Measurements from ENCODE around the gene TCERG1L. TPM values are rescaled to one million over a fixed set of nuclear protein-coding genes. Genes with fewer than 3 reads are reported as not detected.

The TCERG1L gene
- total RNA-seq, 2 donors from 2014 or later: 4.0 to 4.2 TPM

GRCh38 chr10:131261890-131262475, 49.5 kb downstream of the TCERG1L start:
- Histone ChIP-seq H3K27ac (no peak overlapping the region), H3K4me3 (no peak overlapping the region), H3K4me1 (no peaks in the 10 kb centered on the region), H3K9me3 (no peaks in the 10 kb centered on the region), H3K36me3 (replicated peaks in 1 of 2; ENCODE audit: insufficient read depth in 1 of 2, low read depth in 2 of 2) (no peaks in the 10 kb centered on the region), H3K27me3 (no peaks in the 10 kb centered on the region)
- intact Hi-C loops (cut with DNase I): no loop called here
- ATAC-seq: no peak
- TF ChIP-seq POLR2A (IDR thresholded peaks at IDR 0.05): no peak
- no peak for TF ChIP-seq CTCF (IDR thresholded peaks at IDR 0.05)
- 76 to 83% methylated on average over 13 to 16 of the region's 16 CpGs for WGBS, 2 donors
- DNase-seq: no peak

GRCh38 chr10:131260452-131261211, 50.9 kb downstream of the TCERG1L start:
- no peak for ATAC-seq
- H3K27me3 ChIP-seq: no peaks in the 10 kb centered on the region
- 77 to 78% methylated on average over 9 to 17 of the region's 17 CpGs for WGBS, 2 donors
- no peaks in the 10 kb centered on the region for H3K9me3 ChIP-seq
- no peaks in the 10 kb centered on the region for H3K4me1 ChIP-seq
- peak in 1 of 4 donors; percentile 2 for DNase-seq
- intact Hi-C loops (cut with DNase I): no loop called here
- H3K27ac ChIP-seq: no peak overlapping the region
- H3K36me3 ChIP-seq (replicated peaks in 1 of 2; ENCODE audit: insufficient read depth in 1 of 2, low read depth in 2 of 2): no peaks in the 10 kb centered on the region
- H3K4me3 ChIP-seq: no peak overlapping the region
- TF ChIP-seq POLR2A (IDR thresholded peaks at IDR 0.05) (no peak), CTCF (IDR thresholded peaks at IDR 0.05) (no peak)

- WGBS, 2 donors: 83 to 86% methylated on average over 25 to 31 of the region's 32 CpGs
- Histone ChIP-seq H3K36me3 (replicated peaks in 1 of 2; ENCODE audit: insufficient read depth in 1 of 2, low read depth in 2 of 2) (no peaks in the 10 kb centered on the region), H3K4me1 (no peaks in the 10 kb centered on the region), H3K4me3 (no peak overlapping the region), H3K27me3 (no peaks in the 10 kb centered on the region), H3K27ac (no peak overlapping the region), H3K9me3 (no peaks in the 10 kb centered on the region)
- intact Hi-C loops (cut with DNase I): no loop called here
- DNase-seq: no peak
- TF ChIP-seq CTCF (IDR thresholded peaks at IDR 0.05): no peak
- no peak for TF ChIP-seq POLR2A (IDR thresholded peaks at IDR 0.05)
- ATAC-seq: no peak
Observed at GRCh38 chr10:131260031-131260430, 51.5 kb downstream of the TCERG1L start.

DNA sequence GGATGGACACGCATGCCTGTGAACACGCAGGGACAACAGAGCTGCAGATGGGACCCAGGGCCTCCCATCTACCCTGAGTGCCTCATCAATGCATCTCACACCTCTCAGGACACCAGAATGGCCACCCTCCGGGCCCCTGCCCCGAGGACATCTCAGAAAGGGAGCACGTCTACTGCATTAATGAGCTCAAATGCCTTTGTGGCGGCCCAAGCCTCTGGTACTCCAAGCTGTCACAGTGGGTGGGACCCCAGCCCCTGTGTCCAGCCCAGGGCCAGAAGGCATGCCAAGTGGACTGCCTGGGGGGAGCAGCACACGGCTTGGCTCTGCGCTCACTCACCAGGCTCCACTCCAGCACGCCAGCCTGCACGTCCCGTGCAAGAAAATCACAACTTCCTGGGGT, 52.0 kb downstream of the TCERG1L start:
- Histone ChIP-seq H3K4me1 (no peaks in the 10 kb centered on the region), H3K27me3 (no peaks in the 10 kb centered on the region), H3K9me3 (no peaks in the 10 kb centered on the region), H3K27ac (no peak overlapping the region), H3K36me3 (replicated peaks in 1 of 2; ENCODE audit: insufficient read depth in 1 of 2, low read depth in 2 of 2) (no peaks in the 10 kb centered on the region), H3K4me3 (no peak overlapping the region)
- TF ChIP-seq CTCF (IDR thresholded peaks at IDR 0.05) (no peak), POLR2A (IDR thresholded peaks at IDR 0.05) (no peak)
- intact Hi-C loops (cut with DNase I): no loop called here
- WGBS, 2 donors: 72 to 91% methylated on average over 5 to 11 of the region's 11 CpGs
- ATAC-seq (no peak), DNase-seq (no peak)

DNA sequence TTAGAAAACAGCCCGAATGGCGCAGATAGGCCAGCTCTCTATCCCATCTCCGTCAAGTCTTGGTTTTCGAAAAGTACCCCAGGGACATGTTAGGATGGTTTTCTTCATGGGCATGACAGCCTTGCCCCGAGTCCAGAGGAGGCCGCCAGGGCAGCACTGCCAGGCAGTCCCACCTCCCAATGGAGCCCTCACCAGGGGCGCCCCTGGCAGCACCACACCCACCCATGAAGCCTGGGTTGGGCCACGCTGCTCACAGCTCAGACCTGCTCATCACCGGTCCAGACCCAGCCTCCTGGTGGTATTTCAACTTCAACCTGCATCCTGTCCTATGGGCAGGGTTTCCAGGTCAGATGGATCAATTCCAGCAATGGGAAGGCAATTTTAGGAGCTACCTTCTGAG, 53.3 kb downstream of the TCERG1L start:
- intact Hi-C loops (cut with DNase I): no loop called here
- TF ChIP-seq POLR2A (IDR thresholded peaks at IDR 0.05) (no peak), CTCF (IDR thresholded peaks at IDR 0.05) (no peak)
- 90% methylated on average over 7 to 9 of the region's 9 CpGs for WGBS, 2 donors
- DNase-seq: no peak
- no peak overlapping the region for H3K4me3 ChIP-seq
- H3K27me3 ChIP-seq: no peaks in the 10 kb centered on the region
- no peaks in the 10 kb centered on the region for H3K4me1 ChIP-seq
- no peaks in the 10 kb centered on the region for H3K36me3 ChIP-seq (replicated peaks in 1 of 2; ENCODE audit: insufficient read depth in 1 of 2, low read depth in 2 of 2)
- no peaks in the 10 kb centered on the region for H3K9me3 ChIP-seq
- no peak overlapping the region for H3K27ac ChIP-seq
- ATAC-seq: no peak

Measured in body of pancreas (tissue), 4 donors.